A673 (cell line): ENCODE data around the gene ELK3.

ENCODE experiments used
- EZH2 ChIP-seq: fragments of 200-600 bp; sonication (generic); IDR thresholded peaks from 2 replicates; pipeline ENCODE4 v1.6.1; 2017; ENCODE audit warnings: borderline replicate concordance, low read depth, mild to moderate bottlenecking, mixed read lengths, antibody characterized with exemption, low read length; ENCODE audit not compliant: poor library complexity, severe bottlenecking
- TF ChIP-seq, protein P1 (sequence below): fragments of 300-800, 200-600 bp; sonication (generic); conservative IDR thresholded peaks from 2 replicates; pipeline ENCODE4 v1.5.1; 2017; ENCODE audit warnings: low read depth, mild to moderate bottlenecking, antibody characterized with exemption, low read length, moderate library complexity, mixed read lengths

DNA sequence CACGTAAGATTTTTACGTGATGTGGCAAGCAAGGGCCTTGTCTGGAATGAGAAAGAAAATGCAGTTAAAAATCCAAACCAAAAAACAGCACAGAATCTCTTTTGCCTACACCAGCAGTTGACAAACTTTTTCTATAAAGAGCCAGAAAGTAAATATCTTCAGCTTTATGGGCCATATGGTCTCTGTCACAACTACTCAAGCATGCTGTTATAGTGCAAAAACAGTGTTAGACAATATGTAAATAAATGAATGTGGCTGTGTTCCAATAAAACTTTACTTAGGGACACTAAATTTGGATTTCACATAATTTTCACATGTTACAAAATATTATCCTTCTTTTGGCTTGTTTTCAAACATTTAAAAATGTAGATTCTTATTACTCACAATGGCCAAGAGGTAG lies 6.2 kb upstream of the ELK3 start:
- TF ChIP-seq, protein P1, sequence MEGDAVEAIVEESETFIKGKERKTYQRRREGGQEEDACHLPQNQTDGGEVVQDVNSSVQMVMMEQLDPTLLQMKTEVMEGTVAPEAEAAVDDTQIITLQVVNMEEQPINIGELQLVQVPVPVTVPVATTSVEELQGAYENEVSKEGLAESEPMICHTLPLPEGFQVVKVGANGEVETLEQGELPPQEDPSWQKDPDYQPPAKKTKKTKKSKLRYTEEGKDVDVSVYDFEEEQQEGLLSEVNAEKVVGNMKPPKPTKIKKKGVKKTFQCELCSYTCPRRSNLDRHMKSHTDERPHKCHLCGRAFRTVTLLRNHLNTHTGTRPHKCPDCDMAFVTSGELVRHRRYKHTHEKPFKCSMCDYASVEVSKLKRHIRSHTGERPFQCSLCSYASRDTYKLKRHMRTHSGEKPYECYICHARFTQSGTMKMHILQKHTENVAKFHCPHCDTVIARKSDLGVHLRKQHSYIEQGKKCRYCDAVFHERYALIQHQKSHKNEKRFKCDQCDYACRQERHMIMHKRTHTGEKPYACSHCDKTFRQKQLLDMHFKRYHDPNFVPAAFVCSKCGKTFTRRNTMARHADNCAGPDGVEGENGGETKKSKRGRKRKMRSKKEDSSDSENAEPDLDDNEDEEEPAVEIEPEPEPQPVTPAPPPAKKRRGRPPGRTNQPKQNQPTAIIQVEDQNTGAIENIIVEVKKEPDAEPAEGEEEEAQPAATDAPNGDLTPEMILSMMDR, result no peak
- no peak for TF ChIP-seq EZH2
